Nephron (organoid): ENCODE data around the gene UBASH3A.

ENCODE experiments used
- H3K27ac Mint-ChIP-seq, 3 experiments: 2 replicates each; pipeline ENCODE4 v1.8.0; 2020; ENCODE audit warnings: mixed read lengths in 3 of 3, mild to moderate bottlenecking in 2 of 3, moderate library complexity in 1 of 3
- H3K27me3 Mint-ChIP-seq: 2 replicates; pipeline ENCODE4 v1.8.0; 2021; ENCODE audit warnings: low read depth, mild to moderate bottlenecking, moderate library complexity, mixed read lengths
- H3K36me3 Mint-ChIP-seq: 2 replicates; pipeline ENCODE4 v1.8.0; 2020; ENCODE audit warnings: low read depth, mixed read lengths
- H3K4me1 Mint-ChIP-seq: 2 replicates; pipeline ENCODE4 v1.8.0; 2020; ENCODE audit warnings: mixed read lengths
- H3K4me3 Mint-ChIP-seq, 3 experiments: 2 replicates each; pipeline ENCODE4 v1.8.0; 2020; ENCODE audit warnings: mild to moderate bottlenecking in 3 of 3, mixed read lengths in 3 of 3, moderate library complexity in 2 of 3
- H3K9me3 Mint-ChIP-seq: 2 replicates; pipeline ENCODE4 v1.8.0; 2020; ENCODE audit warnings: mixed read lengths
- TF ChIP-seq, protein P1 (sequence below), 3 experiments: fragments of 200-600 bp; sonication (generic); IDR thresholded peaks; one replicate each; pipeline ENCODE4 v1.5.0; 2021; ENCODE audit warnings: antibody characterized with exemption in 3 of 3; ENCODE audit not compliant: unreplicated experiment in 3 of 3

UBASH3A gene

DNA sequence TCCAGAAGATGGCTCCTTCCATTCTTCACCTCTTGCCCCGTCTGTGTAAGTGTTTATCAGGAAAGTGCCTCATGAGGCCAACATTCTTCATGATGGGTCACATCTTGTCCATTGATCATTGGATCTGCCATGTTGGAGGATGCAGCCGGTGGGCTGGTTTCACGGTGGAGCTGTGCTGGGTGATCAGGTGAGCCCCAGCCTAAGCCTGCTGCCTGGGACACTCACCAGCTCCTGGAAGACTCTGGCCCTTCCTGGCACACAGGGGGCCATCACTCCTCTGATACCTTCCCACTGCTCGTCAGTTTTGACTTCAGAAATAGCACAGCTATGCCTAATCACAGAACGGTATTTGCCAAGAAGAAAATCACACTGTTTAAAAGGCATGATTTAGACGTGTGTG, 38.3 kb downstream of the UBASH3A start:
- Mint-ChIP-seq H3K9me3 (peaks cover 4% of the 10 kb centered on the region), H3K36me3 (no peaks in the 10 kb centered on the region), H3K4me1 (no peaks in the 10 kb centered on the region), H3K27ac (no peak overlapping the region), H3K4me3 (no peak overlapping the region), H3K27me3 (peaks cover 18% of the 10 kb centered on the region)
- TF ChIP-seq, protein P1, sequence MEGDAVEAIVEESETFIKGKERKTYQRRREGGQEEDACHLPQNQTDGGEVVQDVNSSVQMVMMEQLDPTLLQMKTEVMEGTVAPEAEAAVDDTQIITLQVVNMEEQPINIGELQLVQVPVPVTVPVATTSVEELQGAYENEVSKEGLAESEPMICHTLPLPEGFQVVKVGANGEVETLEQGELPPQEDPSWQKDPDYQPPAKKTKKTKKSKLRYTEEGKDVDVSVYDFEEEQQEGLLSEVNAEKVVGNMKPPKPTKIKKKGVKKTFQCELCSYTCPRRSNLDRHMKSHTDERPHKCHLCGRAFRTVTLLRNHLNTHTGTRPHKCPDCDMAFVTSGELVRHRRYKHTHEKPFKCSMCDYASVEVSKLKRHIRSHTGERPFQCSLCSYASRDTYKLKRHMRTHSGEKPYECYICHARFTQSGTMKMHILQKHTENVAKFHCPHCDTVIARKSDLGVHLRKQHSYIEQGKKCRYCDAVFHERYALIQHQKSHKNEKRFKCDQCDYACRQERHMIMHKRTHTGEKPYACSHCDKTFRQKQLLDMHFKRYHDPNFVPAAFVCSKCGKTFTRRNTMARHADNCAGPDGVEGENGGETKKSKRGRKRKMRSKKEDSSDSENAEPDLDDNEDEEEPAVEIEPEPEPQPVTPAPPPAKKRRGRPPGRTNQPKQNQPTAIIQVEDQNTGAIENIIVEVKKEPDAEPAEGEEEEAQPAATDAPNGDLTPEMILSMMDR (IDR thresholded peaks at IDR 0.05; ENCODE audit: unreplicated experiment in 3 of 3), result no peak

DNA sequence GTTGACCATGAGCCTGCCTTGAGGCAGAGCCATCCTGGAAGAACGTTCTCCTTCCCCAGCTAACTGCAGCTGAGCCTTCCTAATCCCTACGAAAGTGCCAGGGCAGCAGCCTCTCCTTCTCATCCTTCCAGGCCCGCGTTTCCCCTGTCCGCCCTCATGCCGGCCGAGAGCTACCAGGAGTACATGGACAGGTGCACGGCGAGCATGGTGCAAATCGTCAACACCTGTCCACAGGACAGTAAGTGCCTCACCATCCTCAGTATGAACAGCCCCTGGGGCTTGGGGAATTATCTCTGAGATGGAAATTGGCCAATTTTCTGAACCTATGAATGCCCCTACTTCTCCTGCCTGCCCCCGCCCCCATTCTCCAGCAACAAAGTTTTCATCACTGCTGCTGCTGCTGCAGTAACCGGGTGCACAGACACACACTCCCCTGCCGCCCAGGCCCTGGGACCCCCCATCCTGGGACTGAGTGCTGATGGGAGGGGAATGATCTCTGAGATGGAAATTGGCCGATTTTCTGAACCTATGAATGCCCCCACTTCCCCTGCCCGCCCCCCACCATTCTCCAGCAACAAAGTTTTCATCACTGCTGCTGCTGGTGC, 39.6 kb downstream of the UBASH3A start:
- no peak overlapping the region for H3K27ac Mint-ChIP-seq
- peaks cover 12% of the 10 kb centered on the region for H3K27me3 Mint-ChIP-seq
- H3K9me3 Mint-ChIP-seq, result peaks cover 2% of the 10 kb centered on the region
- H3K4me3 Mint-ChIP-seq, result no peak overlapping the region
- TF ChIP-seq, protein P1 (IDR thresholded peaks at IDR 0.05; ENCODE audit: unreplicated experiment in 3 of 3), result no peak
- H3K36me3 Mint-ChIP-seq, result no peaks in the 10 kb centered on the region
- no peaks in the 10 kb centered on the region for H3K4me1 Mint-ChIP-seq

DNA sequence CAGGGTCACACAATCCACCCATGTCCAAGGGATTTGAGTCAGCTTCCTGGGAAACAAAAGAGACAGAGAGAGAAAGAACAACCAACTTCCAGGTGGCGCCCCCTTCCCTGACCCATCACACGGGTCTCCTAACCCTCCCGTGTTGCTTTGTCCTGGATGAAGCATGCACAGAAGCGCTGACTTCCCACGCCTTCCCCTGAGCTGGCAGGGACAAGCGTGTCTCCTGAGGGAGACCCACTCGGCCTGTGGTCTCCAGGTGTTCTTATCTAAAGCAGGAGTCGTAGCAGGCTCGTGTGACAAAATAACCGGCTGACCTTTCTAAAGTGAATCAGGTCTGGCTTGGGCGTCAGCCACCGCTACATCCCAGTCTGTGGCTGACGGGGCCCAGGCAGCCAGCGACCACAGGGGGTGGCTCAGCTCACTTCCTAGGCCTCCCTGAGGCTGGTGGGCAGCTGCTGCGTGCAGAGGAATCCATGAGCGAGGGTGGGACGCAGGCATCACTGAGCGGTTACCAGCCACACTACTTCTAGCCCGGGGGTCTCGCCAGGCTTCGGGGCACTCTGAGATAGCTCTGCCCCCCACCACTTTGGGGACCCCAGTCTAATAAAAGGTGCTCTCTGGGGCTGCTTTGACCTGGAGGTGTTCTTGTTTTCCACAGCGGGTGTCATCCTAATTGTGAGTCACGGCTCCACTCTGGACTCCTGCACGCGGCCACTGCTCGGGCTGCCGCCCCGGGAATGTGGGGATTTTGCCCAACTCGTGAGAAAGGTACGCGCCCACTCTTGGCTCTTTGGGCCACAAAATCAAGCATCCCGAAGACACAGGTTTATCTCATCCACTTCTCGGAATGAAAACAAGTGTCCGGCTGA, 40.4 kb downstream of the UBASH3A start:
- Mint-ChIP-seq H3K36me3 (no peaks in the 10 kb centered on the region), H3K9me3 (peaks cover 2% of the 10 kb centered on the region), H3K27me3 (peaks cover 10% of the 10 kb centered on the region), H3K4me3 (no peak overlapping the region), H3K27ac (no peak overlapping the region), H3K4me1 (no peaks in the 10 kb centered on the region)
- TF ChIP-seq, protein P1 (IDR thresholded peaks at IDR 0.05; ENCODE audit: unreplicated experiment in 3 of 3), result no peak

DNA sequence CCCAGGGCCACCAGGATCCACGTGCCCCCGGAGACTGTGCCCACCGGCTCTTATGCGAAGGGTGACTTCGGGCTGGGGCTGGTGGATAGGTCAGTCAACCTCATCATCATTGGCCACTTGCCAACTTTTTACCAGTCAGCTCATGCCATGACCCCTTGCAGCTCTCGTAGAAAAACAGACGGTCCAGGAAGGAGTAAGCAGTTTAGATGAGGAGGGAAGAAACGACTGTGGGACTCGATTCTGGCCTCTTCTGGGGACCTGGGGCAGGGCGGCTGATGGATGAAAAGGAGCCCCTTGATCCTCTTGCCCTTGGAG, 41.0 kb downstream of the UBASH3A start:
- no peaks in the 10 kb centered on the region for H3K9me3 Mint-ChIP-seq

DNA sequence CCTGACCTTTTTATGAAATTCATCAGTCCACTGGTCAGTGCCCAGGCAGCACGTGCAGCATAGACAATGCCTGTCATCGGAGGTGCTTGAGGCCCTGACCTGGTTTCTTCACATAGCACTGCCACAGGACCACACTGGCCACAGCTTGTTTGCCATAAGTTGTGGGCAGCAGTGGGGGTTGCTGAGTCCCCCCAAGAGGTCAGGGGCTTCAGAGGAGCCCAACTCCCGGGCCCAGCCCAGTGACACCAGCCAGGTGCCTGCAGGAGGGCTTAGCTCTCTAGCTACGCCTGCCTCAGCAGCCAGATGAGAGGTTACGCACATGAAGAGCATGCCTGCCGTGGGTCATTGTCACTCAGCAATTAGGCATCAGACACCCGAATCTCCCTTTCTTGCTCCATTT, 41.6 kb downstream of the UBASH3A start:
- Mint-ChIP-seq H3K27me3 (peaks cover 12% of the 10 kb centered on the region), H3K36me3 (no peaks in the 10 kb centered on the region), H3K27ac (no peak overlapping the region), H3K4me1 (peaks cover 4% of the 10 kb centered on the region), H3K9me3 (no peaks in the 10 kb centered on the region), H3K4me3 (no peak overlapping the region)
- TF ChIP-seq, protein P1 (IDR thresholded peaks at IDR 0.05; ENCODE audit: unreplicated experiment in 3 of 3), result no peak

More for the DNA sequence above, 41.0 kb downstream of the UBASH3A start:
- TF ChIP-seq, protein P1 (IDR thresholded peaks at IDR 0.05; ENCODE audit: unreplicated experiment in 3 of 3), result no peak
- Mint-ChIP-seq H3K4me1 (no peaks in the 10 kb centered on the region), H3K27me3 (peaks cover 8% of the 10 kb centered on the region), H3K27ac (no peak overlapping the region), H3K36me3 (no peaks in the 10 kb centered on the region), H3K4me3 (no peak overlapping the region)
